K562 (cell line): Measurements from ENCODE around the gene ZP1. TPM values are rescaled to one million over a fixed set of nuclear protein-coding genes. Genes with fewer than 3 reads are reported as not detected.

Source experiments
- CHD2 ChIP-seq: IDR thresholded peaks from 2 replicates; pipeline ENCODE4 v1.6.1; 2011; ENCODE audit warnings: low read depth, low read length
- DACH1 ChIP-seq: fragments of 450-650 bp; IDR thresholded peaks from 2 replicates; pipeline ENCODE4 v1.6.1; 2018; ENCODE audit not compliant: partially characterized antibody
- GABPA ChIP-seq: fragments of 200-800 bp; sonication (Bioruptor generic); conservative IDR thresholded peaks from 2 replicates; pipeline ENCODE4 v1.6.1; 2016; ENCODE audit warnings: low read depth, missing genetic modification characterization, missing compliant biosample characterization
- MAFK ChIP-seq: IDR thresholded peaks from 2 replicates; pipeline ENCODE4 v1.6.1; 2011; ENCODE audit warnings: low read length, improper control_type of control experiment
- NFXL1 ChIP-seq: fragments of 450-650 bp; formaldehyde crosslinking; IDR thresholded peaks from 2 replicates; pipeline ENCODE4 v1.4.0; 2021; ENCODE audit warnings: mild to moderate bottlenecking
- NR3C1 ChIP-seq: sonication (generic); formaldehyde crosslinking; IDR thresholded peaks from 2 replicates; pipeline ENCODE4 v1.8.1; 2022; ENCODE audit warnings: missing genetic modification reagents
- RCOR1 ChIP-seq, 2 experiments: IDR thresholded peaks; 2 replicates each; pipeline ENCODE4 v1.6.1; 2012; ENCODE audit warnings: low read depth in 2 of 2, low read length in 2 of 2, borderline replicate concordance in 1 of 2, improper control_type of control experiment in 1 of 2
- RHOXF2B ChIP-seq: fragments of 250-450 bp; sonication (Bioruptor Pico); conservative IDR thresholded peaks from 2 replicates; pipeline ENCODE4 v1.5.1; 2021
- SIN3B ChIP-seq: fragments of 450-650 bp; IDR thresholded peaks from 2 replicates; pipeline ENCODE4 v1.6.1; 2017; ENCODE audit warnings: low read depth, mild to moderate bottlenecking, moderate library complexity
- SUPT5H ChIP-seq: fragments of 450-650 bp; IDR thresholded peaks from 2 replicates; pipeline ENCODE4 v1.6.1; 2016
- ZNF785 ChIP-seq: fragments of 250-450 bp; sonication (Bioruptor Pico); IDR thresholded peaks from 2 replicates; pipeline ENCODE4 v1.4.0; 2020; ENCODE audit warnings: mild to moderate bottlenecking
- polyA plus RNA-seq, 8 experiments: library from polyadenylated mRNA; depleted of rRNA in 4 of 8; stranded (reverse) in 5 of 8; unstranded in 3 of 8; fragments of >200 nt; fragmentation: Nextera tagmentation in 2 of 8; fragmentation: Illumina TruSeq in 1 of 8; extraction: Ambion mirVana in 2 of 8; extraction: Trizol in 1 of 8; gene quantifications; 2 replicates each; pipeline versions ENCODE4 v1.2.1 to v1.2.3, GENCODE V29; 2011 to 2014; ENCODE audit warnings: inconsistent platforms in 1 of 8, missing spikeins in 1 of 8
- total RNA-seq, 7 experiments: library from RNA; depleted of rRNA in 6 of 7; stranded (reverse); fragments of >200 nt in 6 of 7; fragmentation: Illumina TruSeq in 2 of 7; extraction: Trizol in 2 of 7; gene quantifications; 2 replicates each; pipeline versions ENCODE4 v1.2.1 to v1.2.3, GENCODE V29; 2011 to 2021; ENCODE audit warnings: low replicate concordance in 1 of 7
- TF ChIP-seq, protein P1 (sequence below): fragments of 450-650 bp; IDR thresholded peaks from 2 replicates; pipeline ENCODE4 v1.6.1; 2016; ENCODE audit warnings: low read depth
- TF ChIP-seq, protein P2 (sequence below): fragments of 250-450 bp; sonication (Bioruptor Pico); IDR thresholded peaks from 2 replicates; pipeline ENCODE4 v1.5.0; 2021
- TF ChIP-seq, protein P3 (sequence below): sonication (generic); formaldehyde crosslinking; IDR thresholded peaks from 2 replicates; pipeline ENCODE4 v1.8.1; 2023; ENCODE audit warnings: mild to moderate bottlenecking, missing genetic modification reagents
- TF ChIP-seq, protein P4 (sequence below), 3 experiments: fragments of 200-800 bp in 1 of 3; sonication (Bioruptor generic) in 1 of 3; sonication (generic) in 1 of 3; formaldehyde crosslinking in 1 of 3; IDR thresholded peaks; 2 replicates each; pipeline versions ENCODE4 v1.6.1 to v1.8.0; 2016 to 2022; ENCODE audit warnings: mild to moderate bottlenecking in 2 of 3, missing compliant biosample characterization in 2 of 3, missing genetic modification characterization in 2 of 3, missing genetic modification reagents in 1 of 3

ZP1 gene
- total and polyA plus RNA-seq, 9 of the 15 experiments (the other 6 are each of a cell fraction or from before 2014, with no cell fraction given): 0.11 to 0.15 TPM; not detected in 7

DNA sequence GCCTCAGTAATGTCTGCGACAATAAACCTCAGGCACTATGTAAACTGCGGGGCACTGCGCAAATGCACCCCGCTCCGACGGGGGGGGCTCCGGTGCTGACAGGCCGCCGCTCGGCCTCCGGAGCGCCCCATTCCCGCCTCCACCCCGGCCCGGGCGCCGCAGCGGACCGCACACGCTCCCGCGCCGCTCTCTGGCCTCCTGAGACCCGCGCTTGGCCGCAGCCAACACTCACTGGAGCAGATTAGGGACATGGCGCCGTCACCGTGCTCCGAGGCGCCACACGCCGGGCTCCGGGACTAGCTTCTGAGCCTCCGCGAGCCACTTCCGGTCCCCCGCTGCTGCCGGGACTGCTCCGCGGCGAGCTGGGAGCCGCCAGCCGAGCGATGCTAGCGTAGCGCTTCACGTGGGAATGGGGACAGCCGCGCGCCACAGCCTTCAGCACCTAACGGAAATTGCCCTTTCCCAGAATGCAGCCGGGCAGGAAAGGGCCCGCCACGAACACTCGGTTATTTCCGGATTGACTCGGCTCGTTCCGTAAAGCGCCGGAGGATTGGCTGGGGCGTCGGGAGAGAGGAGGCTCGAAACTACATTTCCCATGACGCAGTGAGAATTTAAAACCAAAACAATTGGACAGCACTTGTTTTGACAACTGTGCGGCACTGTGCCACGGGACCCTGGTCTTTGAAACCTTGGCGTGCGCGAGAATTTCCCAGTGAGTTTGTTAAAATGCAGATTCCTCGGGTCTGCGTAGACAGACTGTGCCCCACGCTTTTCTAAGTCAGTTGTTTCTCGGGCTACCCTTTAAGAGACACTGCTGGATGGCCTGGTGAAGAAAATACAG, 39.0 kb downstream of the ZP1 start, which contains the start of gene PRPF19 (continued):
- TF ChIP-seq, protein P1, sequence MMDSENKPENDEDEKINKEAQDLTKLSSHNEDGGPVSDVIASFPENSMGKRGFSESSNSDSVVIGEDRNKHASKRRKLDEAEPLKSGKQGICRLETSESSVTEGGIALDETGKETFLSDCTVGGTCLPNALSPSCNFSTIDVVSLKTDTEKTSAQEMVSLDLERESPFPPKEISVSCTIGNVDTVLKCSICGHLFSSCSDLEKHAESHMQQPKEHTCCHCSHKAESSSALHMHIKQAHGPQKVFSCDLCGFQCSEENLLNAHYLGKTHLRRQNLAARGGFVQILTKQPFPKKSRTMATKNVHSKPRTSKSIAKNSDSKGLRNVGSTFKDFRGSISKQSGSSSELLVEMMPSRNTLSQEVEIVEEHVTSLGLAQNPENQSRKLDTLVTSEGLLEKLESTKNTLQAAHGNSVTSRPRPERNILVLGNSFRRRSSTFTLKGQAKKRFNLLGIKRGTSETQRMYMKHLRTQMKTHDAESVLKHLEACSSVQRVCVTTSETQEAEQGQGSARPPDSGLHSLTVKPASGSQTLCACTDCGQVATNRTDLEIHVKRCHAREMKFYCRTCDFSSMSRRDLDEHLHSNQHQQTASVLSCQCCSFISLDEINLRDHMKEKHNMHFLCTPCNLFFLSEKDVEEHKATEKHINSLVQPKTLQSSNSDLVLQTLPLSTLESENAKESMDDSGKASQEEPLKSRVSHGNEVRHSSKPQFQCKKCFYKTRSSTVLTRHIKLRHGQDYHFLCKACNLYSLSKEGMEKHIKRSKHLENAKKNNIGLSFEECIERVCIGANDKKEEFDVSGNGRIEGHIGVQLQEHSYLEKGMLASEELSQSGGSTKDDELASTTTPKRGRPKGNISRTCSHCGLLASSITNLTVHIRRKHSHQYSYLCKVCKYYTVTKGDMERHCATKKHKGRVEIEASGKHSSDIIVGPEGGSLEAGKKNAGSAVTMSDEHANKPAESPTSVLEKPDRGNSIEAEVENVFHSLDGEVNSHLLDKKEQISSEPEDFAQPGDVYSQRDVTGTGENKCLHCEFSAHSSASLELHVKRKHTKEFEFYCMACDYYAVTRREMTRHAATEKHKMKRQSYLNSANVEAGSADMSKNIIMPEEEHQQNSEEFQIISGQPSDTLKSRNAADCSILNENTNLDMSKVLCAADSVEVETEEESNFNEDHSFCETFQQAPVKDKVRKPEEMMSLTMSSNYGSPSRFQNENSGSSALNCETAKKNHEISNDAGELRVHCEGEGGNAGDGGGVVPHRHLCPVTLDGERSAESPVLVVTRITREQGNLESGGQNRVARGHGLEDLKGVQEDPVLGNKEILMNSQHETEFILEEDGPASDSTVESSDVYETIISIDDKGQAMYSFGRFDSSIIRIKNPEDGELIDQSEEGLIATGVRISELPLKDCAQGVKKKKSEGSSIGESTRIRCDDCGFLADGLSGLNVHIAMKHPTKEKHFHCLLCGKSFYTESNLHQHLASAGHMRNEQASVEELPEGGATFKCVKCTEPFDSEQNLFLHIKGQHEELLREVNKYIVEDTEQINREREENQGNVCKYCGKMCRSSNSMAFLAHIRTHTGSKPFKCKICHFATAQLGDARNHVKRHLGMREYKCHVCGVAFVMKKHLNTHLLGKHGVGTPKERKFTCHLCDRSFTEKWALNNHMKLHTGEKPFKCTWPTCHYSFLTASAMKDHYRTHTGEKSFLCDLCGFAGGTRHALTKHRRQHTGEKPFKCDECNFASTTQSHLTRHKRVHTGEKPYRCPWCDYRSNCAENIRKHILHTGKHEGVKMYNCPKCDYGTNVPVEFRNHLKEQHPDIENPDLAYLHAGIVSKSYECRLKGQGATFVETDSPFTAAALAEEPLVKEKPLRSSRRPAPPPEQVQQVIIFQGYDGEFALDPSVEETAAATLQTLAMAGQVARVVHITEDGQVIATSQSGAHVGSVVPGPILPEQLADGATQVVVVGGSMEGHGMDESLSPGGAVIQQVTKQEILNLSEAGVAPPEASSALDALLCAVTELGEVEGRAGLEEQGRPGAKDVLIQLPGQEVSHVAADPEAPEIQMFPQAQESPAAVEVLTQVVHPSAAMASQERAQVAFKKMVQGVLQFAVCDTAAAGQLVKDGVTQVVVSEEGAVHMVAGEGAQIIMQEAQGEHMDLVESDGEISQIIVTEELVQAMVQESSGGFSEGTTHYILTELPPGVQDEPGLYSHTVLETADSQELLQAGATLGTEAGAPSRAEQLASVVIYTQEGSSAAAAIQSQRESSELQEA: no peak
- TF ChIP-seq GABPA (tag) (peak; percentile 94), MAFK (no peak; the same call in 1 of the 2 replicates), ZNF785 (CRISPR knock-in tag) (no peak), NFXL1 (CRISPR knock-in tag) (no peak), RHOXF2B (CRISPR knock-in tag) (no peak), SIN3B (peak; percentile 82; the same call in 1 of the 2 replicates), DACH1 (no peak), CHD2 (peak; percentile 64; the same call in 1 of the 2 replicates), NR3C1 (CRISPR knock-in tag) (peak; percentile 92; the same call in 1 of the 2 replicates), RCOR1 (IDR thresholded peaks at IDR 0.05; ENCODE audit: borderline replicate concordance in 1 of 2, low read depth in 2 of 2, low read length in 2 of 2) (peak in 1 of 2 experiments; percentile 0; a peak in 2 of 4 replicates), SUPT5H (peak; percentile 94)
- TF ChIP-seq, protein P2, sequence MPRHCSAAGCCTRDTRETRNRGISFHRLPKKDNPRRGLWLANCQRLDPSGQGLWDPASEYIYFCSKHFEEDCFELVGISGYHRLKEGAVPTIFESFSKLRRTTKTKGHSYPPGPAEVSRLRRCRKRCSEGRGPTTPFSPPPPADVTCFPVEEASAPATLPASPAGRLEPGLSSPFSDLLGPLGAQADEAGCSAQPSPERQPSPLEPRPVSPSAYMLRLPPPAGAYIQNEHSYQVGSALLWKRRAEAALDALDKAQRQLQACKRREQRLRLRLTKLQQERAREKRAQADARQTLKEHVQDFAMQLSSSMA: 0 out of 2 replicates have a peak, but pooled peaks have one; percentile 70
- TF ChIP-seq, protein P3, sequence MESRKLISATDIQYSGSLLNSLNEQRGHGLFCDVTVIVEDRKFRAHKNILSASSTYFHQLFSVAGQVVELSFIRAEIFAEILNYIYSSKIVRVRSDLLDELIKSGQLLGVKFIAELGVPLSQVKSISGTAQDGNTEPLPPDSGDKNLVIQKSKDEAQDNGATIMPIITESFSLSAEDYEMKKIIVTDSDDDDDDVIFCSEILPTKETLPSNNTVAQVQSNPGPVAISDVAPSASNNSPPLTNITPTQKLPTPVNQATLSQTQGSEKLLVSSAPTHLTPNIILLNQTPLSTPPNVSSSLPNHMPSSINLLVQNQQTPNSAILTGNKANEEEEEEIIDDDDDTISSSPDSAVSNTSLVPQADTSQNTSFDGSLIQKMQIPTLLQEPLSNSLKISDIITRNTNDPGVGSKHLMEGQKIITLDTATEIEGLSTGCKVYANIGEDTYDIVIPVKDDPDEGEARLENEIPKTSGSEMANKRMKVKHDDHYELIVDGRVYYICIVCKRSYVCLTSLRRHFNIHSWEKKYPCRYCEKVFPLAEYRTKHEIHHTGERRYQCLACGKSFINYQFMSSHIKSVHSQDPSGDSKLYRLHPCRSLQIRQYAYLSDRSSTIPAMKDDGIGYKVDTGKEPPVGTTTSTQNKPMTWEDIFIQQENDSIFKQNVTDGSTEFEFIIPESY (CRISPR knock-in tag): peak; percentile 73
- TF ChIP-seq, protein P4, sequence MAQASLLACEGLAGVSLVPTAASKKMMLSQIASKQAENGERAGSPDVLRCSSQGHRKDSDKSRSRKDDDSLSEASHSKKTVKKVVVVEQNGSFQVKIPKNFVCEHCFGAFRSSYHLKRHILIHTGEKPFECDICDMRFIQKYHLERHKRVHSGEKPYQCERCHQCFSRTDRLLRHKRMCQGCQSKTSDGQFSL (CRISPR knock-in tag; IDR thresholded peaks at IDR 0.05): peak; percentile 91
- TF ChIP-seq, protein P4 (tag; IDR thresholded peaks at IDR 0.05): 0 out of 4 replicates have a peak, but pooled peaks of 1 of the 2 experiments have one; percentile 40
